Right ventricle myocardium superior (tissue), 1 donor: ENCODE results near the gene ZBTB42. TPM values are rescaled to one million over a fixed set of nuclear protein-coding genes. Genes with fewer than 3 reads are reported as not detected.

Source experiments
- ATAC-seq: fragments of 200-7000 bp; cut with Tn5 transposase; one replicate; pipeline ENCODE4 v1.9.1; 2020; ENCODE audit warnings: mild to moderate bottlenecking; ENCODE audit not compliant: poor library complexity
- DNase-seq: peaks from one replicate; pipeline ENCODE4 v3.0.0-alpha.2; 2020
- intact Hi-C: fragments of 100-400 bp; cut with DNase I; formaldehyde crosslinking; loops from one replicate; pipeline ENCODE4 v1.11.2; 2022
- total RNA-seq: library from RNA; stranded (reverse); fragmentation: NEBNext Ultra II Directional; extraction: Animal tissue kit (Norgen Biotek cat#: 25700); gene quantifications from one replicate; pipeline ENCODE4 v1.2.1, GENCODE V29; 2021
- donor health status: DM: no; HTN: yes; CAD: no; lungs with severe emphysema.

ZBTB42 gene
- total RNA-seq, 1 donor from 2014 or later = 5.0 TPM

DNA sequence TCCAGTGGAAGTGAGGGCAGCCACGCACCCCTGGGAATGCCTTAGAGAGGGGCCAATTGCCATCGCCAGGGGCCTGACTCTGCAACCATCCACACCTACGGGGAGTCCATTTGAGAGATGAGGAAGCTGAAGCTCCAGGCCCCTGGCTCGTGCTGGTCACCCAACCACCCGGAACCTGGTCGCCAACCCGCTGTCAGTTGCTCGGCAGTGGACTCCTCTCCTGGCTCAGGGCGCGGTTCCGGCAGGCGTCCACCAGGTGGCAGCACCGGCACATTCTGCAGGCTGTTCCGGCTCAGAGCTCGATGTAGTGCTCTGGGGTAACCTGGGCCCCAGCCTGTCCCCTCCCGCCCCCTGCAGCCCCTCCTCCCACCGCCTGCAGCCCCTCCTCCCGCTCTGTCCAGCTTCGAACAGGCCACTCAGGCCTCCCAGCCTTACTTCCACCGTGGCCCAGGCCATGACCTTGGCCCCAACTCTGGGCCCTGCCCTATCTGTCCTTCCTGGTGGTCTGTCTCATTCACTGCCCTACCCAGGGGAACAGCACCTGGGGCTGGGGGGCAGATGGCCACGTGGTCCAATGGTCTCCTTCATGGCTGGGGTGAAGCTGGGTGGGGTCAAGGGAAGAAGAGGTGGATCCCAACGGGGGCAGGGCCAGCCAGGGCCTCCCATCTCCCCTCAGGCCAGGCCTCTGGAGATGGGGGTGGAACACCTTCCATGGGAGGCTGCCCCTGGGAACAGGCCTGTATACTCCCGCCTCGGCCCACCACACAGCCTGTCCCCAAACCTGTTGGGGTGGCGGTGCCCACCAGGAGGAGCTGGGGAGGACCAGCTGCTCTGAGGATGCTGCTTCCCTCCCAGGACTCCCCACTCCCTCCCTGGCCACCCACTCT, 32.2 kb upstream of the ZBTB42 start:
- ATAC-seq = peak; percentile 95
- peak; percentile 94 for DNase-seq
- intact Hi-C loops = no loop called here

DNA sequence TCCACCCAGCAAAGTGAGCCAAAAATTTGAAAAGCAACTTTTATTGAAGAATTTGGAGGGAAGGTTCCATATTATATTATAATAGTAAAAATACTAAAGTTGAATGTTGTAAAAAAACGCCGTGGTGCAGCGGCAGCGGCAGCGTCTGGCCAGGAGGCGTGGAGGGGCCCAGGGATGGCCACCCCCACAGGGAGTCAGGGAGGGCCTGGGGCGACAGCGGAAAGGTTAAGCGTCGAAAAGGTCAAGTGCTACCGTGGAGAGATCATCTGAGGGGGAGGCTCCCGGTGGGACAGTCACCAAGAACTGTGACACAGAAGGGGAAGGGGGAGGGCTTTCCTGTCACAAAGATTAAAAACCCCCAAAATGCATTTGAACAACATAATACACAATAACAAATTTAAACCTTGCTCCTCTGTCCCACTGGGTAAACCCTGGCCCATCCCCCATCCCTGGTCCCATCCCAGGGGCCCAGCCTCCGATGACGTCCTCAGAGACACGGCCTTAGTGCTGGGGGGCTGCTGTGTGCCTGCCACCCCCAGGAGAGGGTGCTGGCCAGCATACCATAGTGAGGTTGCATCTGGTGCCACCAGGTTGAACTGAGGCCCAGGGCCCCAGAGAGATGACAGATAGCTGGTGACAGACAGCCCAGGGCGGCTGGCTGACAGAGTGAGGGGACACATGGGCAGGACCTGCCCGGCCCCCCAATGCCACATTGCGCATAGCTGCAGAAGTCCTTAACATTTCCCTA, 31.4 kb upstream of the ZBTB42 start:
- DNase-seq = no peak
- intact Hi-C loops = no loop called here
- ATAC-seq = no peak

DNA sequence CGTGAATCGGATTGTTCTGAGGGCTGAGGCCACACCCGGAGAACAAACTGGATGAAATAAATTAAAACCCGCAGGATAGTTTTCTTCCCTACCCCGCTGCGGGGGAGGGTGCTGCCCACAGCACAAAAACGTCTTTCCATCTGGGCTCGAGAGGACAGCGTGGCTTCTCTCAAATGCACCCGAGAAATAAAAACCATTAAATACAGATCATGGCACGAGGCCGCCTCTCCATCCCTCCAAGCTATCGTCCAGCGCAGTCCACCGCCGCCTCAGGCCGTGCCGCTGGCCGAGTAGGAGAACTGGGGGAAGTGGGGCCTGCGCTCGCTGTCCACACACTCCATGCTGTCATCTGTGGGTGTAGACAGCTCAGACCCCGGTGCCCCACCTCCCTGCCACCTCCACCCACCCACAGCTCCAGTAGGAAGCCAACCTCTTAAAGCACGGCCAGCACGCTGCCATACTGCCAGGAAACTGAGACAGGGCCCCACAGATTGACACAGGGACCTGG, 30.8 kb upstream of the ZBTB42 start:
- DNase-seq (no peak), ATAC-seq (no peak)
- intact Hi-C loops = no loop called here

DNA sequence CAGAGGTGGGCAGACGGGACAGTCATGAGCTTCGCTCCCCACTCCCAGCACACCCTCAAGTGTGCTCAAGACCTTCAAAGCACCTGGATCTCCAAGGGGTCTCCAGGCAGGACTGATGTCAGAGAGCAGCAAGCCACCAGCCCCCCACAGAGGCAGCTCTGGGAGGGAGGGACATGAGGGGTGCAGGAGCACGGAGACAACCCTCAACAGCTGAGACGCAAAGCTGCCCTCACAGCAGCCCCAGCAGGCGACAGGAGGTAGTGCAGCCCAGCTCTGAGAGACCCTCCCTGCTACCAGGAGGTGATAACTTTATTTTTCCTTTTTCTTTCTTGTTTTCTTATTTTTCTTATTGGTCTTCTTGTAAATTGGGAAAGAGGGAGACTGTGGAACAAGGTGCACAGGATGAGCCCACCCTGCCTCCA, 30.0 kb upstream of the ZBTB42 start:
- DNase-seq = no peak
- no peak for ATAC-seq
- intact Hi-C loops = no loop called here

DNA sequence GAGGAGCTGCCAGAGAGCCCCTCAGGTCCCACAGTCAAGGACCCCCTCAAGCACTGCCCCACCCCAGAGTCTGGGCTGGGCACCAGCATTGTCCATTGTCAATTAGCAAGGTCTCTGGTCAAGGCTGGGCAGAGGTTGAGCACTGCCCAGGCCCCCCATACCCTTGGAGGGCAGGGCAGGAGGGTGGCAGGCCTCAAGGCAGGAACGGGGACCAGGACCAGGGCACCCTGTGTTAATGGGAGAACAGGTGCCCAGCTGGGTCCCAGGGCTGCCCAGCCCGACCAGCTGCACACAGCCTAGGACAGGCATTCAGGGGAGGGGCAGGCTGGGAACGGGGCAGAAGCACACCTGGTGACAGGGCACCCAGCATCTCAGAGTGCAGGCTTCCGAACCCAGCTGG, 29.5 kb upstream of the ZBTB42 start:
- intact Hi-C loops = no loop called here
- no peak for DNase-seq
- ATAC-seq = no peak

DNA sequence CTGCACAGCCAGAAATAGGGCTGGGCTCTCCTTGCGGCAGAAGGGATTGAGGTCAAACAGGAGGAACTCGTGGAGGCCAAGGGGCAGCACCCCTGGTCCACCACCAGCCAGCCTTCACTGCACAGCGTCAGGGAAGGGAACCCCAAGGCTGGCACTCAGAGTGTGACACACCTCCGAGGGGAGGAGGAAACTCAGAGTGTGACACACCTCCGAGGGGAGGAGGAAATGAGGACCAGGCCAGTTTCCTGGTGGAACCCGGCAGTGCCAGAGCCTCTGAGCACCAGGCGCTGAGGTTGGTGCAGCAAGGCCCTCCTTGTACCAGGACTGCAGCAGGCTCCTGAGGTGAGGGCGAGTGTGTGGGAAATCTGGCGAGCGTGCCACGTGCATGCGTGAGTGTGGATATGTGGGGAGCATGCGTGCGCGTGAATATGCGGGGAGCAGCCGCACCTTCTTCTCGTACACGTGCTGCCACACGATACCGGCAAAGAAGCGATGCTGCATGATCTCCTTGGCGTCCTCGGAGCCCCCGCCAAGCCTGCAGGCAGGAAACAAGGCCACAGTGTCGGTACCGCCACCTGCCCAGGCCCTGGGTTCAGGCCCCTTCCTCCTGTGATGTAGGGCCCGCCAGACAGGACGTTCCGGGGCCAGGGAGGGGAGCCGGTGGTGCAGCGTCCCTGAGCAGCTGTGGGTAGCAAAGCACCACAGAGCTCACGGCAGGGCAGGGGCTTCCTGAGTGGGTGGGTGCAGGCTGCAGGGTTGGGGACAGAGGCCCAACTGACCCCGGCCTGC, 28.8 kb upstream of the ZBTB42 start:
- no peak for ATAC-seq
- intact Hi-C loops = no loop called here
- DNase-seq = no peak

DNA sequence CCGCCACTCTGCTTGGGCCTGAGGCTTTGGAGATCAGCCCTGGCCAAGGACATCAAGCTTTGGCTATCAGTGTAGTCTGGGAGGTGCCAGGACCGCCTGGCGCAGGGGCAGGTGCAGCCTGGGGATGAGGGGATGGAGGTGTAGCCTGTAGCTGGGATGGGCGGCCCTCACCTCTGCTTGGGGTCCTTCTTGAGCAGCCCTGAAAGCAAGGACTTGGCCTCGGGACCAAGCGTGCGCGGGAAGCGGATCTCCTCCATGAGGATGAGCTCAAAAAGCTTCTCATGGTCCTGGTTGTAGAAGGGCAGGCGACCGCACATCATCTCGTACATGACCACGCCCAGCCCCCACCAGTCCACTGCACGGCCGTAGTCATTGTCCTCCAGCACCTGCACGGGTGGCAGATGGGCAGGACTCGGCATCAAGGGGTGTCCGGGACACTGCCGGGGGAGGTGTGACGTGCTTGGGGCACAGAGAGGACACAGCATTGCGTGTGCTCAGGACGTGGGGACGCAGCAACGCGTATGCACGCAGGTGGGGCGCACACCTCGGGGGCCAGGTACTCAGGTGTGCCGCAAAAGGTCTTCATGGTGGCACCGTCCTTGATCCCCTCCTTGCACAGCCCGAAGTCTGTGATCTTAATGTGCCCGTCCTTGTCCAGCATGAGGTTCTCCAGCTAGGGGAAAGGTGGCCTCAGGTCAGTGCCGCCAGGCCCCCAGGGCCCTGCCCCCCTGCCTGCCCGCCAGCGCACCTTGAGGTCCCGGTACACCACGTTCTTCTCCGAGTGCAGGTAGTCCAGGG, 28.0 kb upstream of the ZBTB42 start:
- intact Hi-C loops = no loop called here

DNA sequence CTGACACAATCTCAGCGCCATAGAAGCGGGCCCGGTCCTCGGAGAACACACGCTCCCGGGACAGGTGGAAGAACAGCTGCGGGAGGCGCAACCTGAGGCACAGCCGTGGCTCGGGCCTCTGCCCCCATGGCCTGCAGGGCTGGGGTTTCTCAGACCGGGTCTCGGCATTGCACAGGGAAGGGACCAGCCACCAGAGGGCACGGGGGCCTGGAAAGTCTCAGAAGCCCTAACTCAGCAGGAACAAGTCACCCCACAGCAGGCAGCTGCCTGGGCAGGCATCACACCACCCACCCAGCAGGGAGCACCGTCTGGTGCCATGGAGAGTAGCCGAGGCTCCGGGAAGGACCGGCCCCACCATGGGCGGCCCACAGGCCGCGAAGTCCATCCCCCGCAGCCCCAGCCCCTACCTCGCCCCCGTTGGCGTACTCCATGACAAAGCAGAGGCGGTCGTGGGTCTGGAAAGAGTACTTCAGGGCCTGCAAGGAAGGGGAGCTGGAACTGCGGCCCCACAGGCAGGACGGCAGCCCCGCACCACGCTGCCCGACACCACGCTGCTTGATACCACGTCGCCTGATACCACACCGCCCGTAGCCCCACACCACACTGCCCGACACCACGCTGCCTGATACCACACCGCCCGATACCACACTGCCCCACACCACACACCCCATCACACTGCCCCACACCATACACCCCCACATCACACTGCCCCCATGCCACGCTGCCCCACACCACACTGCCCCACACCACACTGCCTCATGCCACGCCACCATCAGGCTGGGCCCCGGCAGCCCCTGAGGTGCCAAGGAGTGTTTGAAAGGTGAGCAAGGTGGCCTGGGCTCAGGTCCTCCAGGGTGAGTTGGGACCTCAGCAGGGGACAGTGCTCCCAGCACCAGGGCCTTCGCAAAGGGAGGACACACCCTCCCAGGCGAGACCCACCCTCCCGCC, 27.1 kb upstream of the ZBTB42 start:
- DNase-seq (no peak), ATAC-seq (no peak)
- intact Hi-C loops = no loop called here

More for the DNA sequence above, 28.0 kb upstream of the ZBTB42 start:
- no peak for DNase-seq
- ATAC-seq = no peak

DNA sequence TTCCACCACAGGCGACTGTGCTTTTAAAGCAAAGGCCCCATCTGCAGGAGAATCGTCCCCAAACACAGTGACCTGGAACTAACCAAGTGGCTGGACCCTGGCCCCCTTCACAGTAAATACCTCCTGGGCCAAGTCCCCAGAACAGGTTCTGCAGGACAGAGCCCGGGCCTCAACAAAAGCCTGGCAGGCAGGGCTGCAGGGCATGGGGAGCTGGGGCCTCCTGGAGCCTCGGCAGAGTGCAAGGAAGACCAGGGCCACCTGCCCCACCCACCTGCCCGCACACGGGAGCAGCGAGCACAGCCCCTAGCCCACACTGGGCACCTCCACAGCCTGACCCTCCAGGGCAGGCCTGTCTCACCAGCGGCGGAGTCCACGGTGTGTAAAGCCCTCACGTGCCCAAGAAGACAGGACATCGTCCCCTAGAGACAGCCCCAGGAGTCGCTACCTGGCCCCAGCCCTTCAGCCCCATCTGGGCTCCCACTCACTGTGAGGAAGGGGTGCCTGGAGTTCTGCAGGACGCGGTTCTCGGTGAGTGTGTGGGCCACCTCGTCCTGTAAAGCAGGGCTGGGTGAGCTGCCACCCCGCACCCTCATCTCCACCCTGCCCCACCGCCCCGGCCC, 26.3 kb upstream of the ZBTB42 start:
- intact Hi-C loops = no loop called here
- ATAC-seq (no peak), DNase-seq (no peak)

DNA sequence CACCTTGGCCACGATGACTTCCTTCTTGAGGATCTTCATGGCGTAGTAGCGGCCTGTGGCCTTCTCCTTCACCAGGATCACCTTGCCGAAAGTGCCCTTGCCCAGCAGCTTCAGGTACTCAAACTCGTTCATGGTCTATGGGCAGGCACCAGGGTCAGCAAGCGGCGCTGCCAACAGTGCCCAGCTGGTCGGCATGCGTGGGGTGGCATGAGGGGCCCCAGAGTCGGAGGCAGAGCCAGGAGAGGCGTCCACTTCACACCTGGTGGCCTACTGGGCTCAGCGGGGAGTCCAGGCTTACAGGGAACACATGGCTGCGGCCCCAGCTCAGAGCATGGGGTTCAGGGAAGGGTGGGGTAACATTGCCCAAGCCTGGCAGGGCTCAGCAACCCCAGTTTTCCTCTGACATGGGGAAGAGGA, 25.8 kb upstream of the ZBTB42 start:
- DNase-seq (no peak), ATAC-seq (no peak)
- intact Hi-C loops = no loop called here

DNA sequence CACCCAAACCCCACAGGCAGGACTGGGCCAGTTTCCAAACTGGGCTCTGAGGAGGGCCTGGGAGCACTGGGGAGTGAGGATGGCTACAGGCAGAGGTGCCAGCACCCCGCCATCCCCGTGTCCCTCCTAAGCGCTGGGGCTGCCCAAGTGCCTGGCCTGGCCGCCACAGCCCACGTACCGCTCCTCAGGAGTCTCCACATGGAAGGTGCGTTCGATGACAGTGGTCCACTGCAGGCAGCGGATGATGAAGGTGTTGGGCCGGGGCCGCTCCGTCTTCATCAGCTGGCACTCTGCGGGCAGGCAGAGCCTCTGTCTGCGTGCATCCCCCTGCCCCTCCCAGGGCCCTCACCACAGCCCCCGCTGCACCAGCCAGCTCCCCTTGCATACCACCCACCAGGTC, 24.4 kb upstream of the ZBTB42 start:
- DNase-seq (no peak), ATAC-seq (no peak)
- intact Hi-C loops = no loop called here

DNA sequence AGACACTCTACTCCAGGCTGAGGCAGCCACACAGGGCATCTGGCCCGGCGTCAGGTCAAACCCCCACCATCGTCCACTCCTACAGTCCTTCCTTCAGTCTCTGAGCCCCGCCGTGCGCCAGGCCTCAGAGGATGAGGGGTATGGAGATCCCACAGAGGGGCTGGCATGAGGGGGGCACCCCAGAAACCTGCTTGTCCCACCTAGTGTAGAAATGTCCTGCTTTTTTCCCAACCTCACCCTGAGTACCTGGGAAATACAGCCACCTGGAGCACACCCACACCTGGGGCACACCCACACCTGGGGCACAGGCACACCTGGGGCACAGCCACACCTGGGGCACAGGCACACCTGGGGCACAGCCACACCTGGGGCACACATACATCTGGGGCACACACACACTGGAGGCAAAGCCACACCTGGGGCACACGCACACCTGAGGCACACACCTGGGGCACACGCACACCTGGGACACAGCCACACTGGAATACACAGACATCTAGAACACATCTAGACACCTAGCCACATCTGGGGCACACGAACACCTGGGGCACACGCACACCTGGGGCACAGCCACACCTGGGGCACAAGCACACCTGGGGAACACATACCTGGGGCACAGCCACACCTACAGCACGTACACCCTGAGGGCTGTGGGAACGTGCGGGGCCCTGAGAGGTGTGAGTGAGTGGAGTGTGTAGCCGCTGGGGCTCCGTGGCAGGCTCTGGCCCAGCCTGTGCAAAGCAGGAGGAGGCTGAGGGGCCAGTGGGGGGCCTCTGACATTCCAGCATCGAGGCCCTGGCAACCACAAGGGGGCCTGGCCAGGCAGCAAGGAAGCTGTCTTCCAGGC, 23.7 kb upstream of the ZBTB42 start:
- DNase-seq (no peak), ATAC-seq (no peak)
- intact Hi-C loops = no loop called here

DNA sequence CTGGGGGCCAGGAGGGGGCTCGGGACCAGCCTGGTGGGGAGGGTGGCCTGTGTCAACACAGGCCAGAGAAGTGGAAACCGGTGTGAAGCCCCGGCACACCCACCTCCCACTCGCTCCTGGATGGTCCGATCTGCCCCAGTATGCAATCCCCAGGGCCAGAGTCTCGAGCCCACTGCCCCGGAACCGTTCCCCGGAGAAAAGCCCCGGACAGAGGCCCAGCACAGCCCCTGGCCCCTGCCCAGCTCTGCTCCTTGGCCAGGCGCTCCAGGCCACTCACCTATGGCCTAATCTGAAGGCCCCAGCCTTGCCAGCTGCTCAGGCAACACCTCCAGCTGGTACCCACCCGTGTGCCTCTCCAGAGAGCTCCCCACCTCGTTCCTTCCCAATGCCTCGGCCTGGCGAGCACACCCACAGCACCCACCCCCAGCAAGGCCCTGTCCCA, 23.1 kb upstream of the ZBTB42 start:
- ATAC-seq (no peak), DNase-seq (no peak)
- intact Hi-C loops = no loop called here

DNA sequence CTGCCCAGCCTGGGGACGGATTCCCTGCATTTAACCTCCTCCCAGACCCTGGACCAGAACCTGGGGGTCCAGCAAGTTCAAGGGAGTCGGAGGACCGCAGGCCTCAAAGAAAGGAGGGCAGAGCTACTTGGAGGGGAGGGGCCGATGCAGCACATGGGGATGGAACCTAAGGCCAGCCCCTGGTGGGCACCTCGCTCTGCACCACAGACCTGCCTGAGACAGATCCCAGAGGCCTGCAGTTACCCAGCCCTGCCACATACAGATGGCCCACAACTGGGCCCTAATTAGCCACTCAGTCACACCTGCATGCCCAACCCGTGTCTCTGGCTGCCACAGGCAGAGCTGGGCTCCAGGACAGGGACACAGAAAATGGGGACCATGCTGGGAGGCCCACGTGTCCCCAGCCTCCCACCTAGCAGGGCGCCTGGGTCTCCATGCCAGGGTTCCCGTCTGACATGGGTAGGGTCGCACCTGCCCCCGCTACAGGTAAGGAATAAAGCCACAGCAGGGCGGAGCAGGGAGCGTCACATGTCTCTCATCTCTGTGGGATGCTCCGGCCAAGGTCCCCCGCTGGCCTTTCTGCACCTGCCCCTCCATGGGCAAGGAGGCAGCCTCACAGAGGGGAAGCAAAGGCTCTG, 22.1 kb upstream of the ZBTB42 start:
- intact Hi-C loops = no loop called here
- DNase-seq = no peak
- ATAC-seq = no peak

DNA sequence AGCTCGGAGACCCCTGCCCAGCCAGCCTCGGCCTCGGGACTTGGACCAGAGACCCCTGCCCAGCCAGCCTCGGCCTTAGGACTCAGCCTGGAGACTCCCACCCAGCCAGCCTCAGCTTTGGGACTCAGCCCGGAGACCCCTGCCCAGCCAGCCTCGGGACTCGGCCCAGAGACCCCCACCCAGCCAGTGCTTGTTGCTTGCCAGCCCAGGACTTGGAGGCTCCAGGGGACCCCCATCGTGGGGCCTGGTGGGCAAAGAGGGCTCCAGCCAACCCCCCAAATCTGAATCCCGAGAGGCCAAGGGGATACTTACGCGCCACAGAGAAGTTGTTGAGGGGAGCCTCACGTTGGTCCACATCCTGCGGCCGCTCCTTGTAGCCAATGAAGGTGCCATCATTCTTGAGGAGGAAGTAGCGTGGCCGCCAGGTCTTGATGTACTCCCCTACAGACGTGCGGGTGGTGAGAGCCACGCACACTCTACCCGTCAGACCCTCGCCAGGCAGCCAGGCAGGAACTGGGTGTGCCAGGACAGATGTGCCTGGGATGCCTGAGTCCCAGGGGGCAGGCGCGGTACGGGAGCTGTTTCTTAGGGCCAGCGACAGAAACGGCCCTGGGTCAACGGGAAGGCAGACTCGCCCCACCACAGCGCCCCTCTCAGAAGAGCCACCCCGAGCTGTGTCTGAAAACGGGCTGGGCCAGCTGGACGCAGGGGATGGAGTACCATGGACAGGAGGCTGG, 21.0 kb upstream of the ZBTB42 start:
- ATAC-seq = no peak
- intact Hi-C loops = no loop called here
- no peak for DNase-seq
